Stimulated activated naive CD8-positive, alpha-beta T cell treated with anti-CD3 and anti-CD28 coated beads, Interleukin-15, amount 100 ng/mL, for 72 hours (primary cell): ENCODE measurements around the gene PPP3R1.
"Not testable (repeated sequence)": the region's sequence is repeated elsewhere in the genome, so short reads cannot be mapped to it uniquely, and the experiment has no call there.

Experiments used
- ATAC-seq: fragments of 150-1000 bp; cut with Tn5 transposase; 2 replicates; pipeline ENCODE4 v1.10.0; 2021; ENCODE audit warnings: mild to moderate bottlenecking, moderate library complexity
- DNase-seq, 2 donors: peaks; one replicate each; pipeline ENCODE4 v3.0.0; 2021 to 2022
- H3K27ac Mint-ChIP-seq, 2 donors: one replicate each; pipeline ENCODE4 v1.8.0; 2022; ENCODE audit warnings: mild to moderate bottlenecking in 2 of 2, mixed read lengths in 2 of 2, moderate library complexity in 2 of 2
- H3K27me3 Mint-ChIP-seq: one replicate; pipeline ENCODE4 v1.8.0; 2022; ENCODE audit warnings: mixed read lengths
- H3K4me1 Mint-ChIP-seq: one replicate; pipeline ENCODE4 v1.8.0; 2022; ENCODE audit warnings: mild to moderate bottlenecking, mixed read lengths
- H3K4me3 Mint-ChIP-seq, 2 donors: one replicate each; pipeline ENCODE4 v1.8.0; 2022; ENCODE audit warnings: mild to moderate bottlenecking in 2 of 2, mixed read lengths in 2 of 2, moderate library complexity in 1 of 2
- H3K9me3 Mint-ChIP-seq, 2 donors: one replicate each; pipeline ENCODE4 v1.8.0; 2022; ENCODE audit warnings: mixed read lengths in 2 of 2

Gene PPP3R1

GRCh38 chr2:68190991-68191731 is 61.2 kb downstream of the PPP3R1 start:
- ATAC-seq (peak; percentile 99), DNase-seq (no peak)
- Mint-ChIP-seq H3K9me3 (no peaks in the 10 kb centered on the region), H3K27ac (peak overlapping the region in 1 of 2 donors; percentile 92), H3K27me3 (no peaks in the 10 kb centered on the region), H3K4me3 (peak overlapping the region in 1 of 2 donors; percentile 32), H3K4me1 (peaks cover 49% of the 10 kb centered on the region)

DNA sequence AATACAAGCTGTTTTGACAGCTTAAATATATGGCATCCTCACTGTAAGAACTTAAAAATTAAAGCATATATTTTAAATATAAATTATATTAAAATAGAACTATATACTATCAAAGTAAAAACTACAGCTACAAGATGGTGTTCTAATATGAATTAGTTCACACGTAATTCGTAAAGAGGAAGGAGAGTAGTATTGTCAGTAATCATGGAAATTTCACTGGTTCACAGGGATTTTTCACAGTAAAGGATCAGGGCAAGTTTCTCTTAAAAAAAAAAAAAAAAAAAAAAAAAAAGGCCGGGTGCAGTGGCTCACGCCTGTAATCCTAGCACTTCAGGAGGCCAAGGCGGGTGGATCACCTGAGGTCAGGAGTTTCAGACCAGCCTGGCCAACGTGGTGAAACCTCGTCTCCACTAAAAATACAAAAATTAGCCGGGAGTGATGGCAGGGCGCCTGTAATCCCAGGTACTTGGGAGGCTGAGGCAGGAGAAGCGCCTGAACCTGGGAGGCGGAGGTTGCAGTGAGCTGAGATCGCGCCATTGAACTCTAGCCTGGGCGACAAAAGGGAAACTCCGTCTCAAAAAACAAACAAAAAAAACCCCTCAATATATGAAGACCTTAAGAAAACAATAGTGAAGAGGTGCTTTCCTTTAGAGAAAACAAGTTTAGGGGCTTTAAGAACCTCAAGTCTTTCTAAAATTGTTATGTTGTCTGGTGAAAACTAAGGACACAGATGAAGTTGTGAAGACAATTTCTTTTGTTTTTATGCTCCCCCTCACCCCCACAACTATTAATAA is 62.1 kb downstream of the PPP3R1 start:
- no peak for ATAC-seq
- H3K9me3 Mint-ChIP-seq, result no peaks in the 10 kb centered on the region
- no peak for DNase-seq
- peak overlapping the region; percentile 50 to 92 for H3K27ac Mint-ChIP-seq
- H3K4me3 Mint-ChIP-seq, result peak overlapping the region in 1 of 2 donors; percentile 32
- H3K27me3 Mint-ChIP-seq, result no peaks in the 10 kb centered on the region
- peaks cover 39% of the 10 kb centered on the region for H3K4me1 Mint-ChIP-seq

DNA sequence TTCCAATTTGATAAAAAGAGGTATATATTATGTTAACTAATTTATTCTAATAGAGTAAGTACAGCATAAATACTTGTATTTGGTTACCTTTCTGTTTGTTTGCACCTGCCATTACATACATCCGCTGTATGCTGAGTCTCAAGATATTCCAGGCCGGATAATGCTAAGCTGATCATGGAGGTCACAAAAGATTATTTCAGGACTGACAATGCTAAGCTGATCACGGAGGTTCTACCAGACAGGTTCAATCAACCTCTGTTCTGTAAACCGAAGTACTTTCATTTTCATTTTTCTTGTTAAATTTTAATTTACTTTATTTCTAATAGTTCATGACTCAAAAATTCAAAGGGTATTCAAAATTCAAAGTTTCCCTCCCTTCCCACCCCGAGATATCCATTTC is 63.5 kb downstream of the PPP3R1 start:
- H3K4me1 Mint-ChIP-seq, result peaks cover 40% of the 10 kb centered on the region

DNA sequence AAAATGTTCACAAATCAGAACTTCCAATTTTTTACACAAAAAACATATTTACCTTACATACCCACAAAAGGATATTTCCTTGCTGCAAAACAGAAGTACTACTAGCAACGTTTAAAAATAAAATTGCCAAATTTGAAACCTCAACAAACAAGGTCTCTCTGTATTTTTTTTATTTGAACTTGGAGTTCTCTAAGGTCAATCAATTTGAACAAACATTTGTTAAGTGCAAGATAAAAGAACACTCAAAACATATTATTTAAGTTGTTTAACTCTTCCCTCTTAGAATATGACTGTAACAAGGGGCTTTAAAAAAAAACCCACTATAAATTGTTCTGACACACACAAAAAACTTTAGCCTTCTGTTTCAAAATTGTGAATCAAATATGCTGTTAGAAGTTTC is 65.0 kb downstream of the PPP3R1 start:
- Mint-ChIP-seq H3K27me3 (no peaks in the 10 kb centered on the region), H3K4me3 (no peak overlapping the region), H3K9me3 (no peaks in the 10 kb centered on the region), H3K27ac (peak overlapping the region in 1 of 2 donors; percentile 19), H3K4me1 (peaks cover 25% of the 10 kb centered on the region)
- DNase-seq, result no peak
- no peak for ATAC-seq

More for the DNA sequence above, 63.5 kb downstream of the PPP3R1 start:
- Mint-ChIP-seq H3K27me3 (no peaks in the 10 kb centered on the region), H3K27ac (peak overlapping the region; percentile 19 to 76), H3K4me3 (peak overlapping the region; percentile 57 to 65), H3K9me3 (no peaks in the 10 kb centered on the region)
- ATAC-seq, result no peak
- no peak for DNase-seq

DNA sequence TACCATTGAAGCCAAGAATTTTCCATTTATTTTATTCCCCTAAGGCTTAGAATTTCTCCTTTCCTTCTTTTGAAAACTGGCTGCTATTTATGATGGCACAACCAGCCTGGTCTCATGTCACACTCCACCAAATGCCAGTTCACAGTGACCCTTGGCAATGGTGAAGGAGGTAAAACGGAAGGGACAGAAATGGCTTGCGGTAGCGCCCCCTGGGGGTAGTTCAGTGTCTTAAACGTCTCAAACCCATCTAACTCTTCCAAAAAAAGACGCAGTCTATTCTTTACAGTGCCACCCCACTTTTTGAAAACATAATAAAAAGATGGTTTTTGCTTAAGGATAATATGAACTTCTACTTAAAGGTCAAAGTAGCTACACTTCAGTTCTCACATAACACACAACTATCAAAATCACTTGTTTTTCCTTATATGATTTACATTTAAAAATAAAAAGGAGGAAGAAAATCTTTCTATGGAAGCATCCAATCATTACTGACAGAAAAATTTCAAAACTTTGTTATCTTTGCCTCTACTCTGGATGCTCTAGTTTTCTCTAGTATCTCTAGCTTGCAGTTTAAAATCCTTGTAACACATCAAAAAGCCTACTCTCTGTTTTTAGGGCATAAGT is 66.7 kb downstream of the PPP3R1 start:
- peak; percentile 41 to 60 for DNase-seq
- H3K4me3 Mint-ChIP-seq, result no peak overlapping the region
- H3K27me3 Mint-ChIP-seq, result no peaks in the 10 kb centered on the region
- H3K9me3 Mint-ChIP-seq, result no peaks in the 10 kb centered on the region
- H3K27ac Mint-ChIP-seq, result peak overlapping the region; percentile 24 to 77
- peak; percentile 62 for ATAC-seq
- peaks cover 13% of the 10 kb centered on the region for H3K4me1 Mint-ChIP-seq

DNA sequence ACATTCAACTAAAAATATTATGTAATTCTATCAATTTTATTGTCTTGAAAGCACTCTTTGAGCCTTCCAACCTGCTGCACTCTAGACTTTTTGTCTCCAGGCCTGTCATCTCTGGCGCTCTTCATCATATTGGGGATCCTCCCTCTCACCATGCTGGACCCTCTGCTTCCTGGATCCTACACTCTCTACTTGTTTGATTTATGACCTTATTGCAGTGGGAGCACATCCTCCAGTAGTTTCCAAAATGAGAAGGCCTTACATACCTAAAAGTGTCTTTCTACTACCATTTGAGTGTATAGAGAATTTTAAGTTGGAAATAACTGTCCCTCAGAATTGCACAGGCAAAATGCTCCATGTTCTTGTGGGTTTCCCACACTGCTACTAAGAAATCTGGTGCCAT is 69.4 kb downstream of the PPP3R1 start:
- H3K27me3 Mint-ChIP-seq, result no peaks in the 10 kb centered on the region
- H3K27ac Mint-ChIP-seq, result peak overlapping the region; percentile 34 to 89
- DNase-seq, result no peak
- H3K4me1 Mint-ChIP-seq, result peaks cover 12% of the 10 kb centered on the region
- ATAC-seq, result no peak
- H3K4me3 Mint-ChIP-seq, result no peak overlapping the region
- H3K9me3 Mint-ChIP-seq, result no peaks in the 10 kb centered on the region

GRCh38 chr2:68178954-68179627 is 73.2 kb downstream of the PPP3R1 start:
- no peak overlapping the region for H3K4me3 Mint-ChIP-seq
- ATAC-seq, result no peak
- H3K9me3 Mint-ChIP-seq, result no peaks in the 10 kb centered on the region
- H3K4me1 Mint-ChIP-seq, result peaks cover 8% of the 10 kb centered on the region
- H3K27me3 Mint-ChIP-seq, result no peaks in the 10 kb centered on the region
- DNase-seq, result no peak
- H3K27ac Mint-ChIP-seq, result no peak overlapping the region

- peaks cover 6% of the 10 kb centered on the region for H3K4me1 Mint-ChIP-seq
- ATAC-seq (no peak), DNase-seq (no peak)
- H3K4me3 Mint-ChIP-seq, result no peak overlapping the region
- H3K9me3 Mint-ChIP-seq, result no peaks in the 10 kb centered on the region
- no peaks in the 10 kb centered on the region for H3K27me3 Mint-ChIP-seq
- no peak overlapping the region for H3K27ac Mint-ChIP-seq
These were observed 73.9 kb downstream of the PPP3R1 start for GRCh38 chr2:68178432-68178831.

- H3K27me3 Mint-ChIP-seq, result no peaks in the 10 kb centered on the region
- peak overlapping the region; percentile 27 to 87 for H3K27ac Mint-ChIP-seq
- ATAC-seq (no peak), DNase-seq (no peak)
- H3K4me1 Mint-ChIP-seq, result peaks cover 6% of the 10 kb centered on the region
- no peaks in the 10 kb centered on the region for H3K9me3 Mint-ChIP-seq
- H3K4me3 Mint-ChIP-seq, result no peak overlapping the region
These were observed 74.8 kb downstream of the PPP3R1 start for GRCh38 chr2:68177541-68177940.

GRCh38 chr2:68176657-68177056 is 75.7 kb downstream of the PPP3R1 start:
- no peak overlapping the region for H3K27ac Mint-ChIP-seq
- no peak for ATAC-seq

DNA sequence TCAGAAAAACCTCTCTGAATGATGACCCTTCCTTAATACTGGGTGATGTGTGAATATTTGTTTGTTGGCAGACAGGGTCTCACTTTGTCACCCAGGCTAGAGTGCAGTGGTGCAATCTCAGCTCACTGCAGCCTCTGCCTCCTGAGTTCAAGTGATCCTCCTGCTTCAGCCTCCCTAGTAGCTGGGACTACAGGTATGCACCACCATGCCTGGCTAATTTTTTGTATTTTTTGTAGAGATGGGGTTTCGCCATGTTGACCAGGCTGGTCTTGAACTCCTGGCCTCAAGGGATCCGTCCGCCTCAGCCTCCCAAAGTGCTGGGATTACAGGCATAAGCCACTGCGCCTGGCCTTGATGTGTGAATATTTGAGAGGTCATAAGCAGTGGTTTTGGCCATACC is 77.1 kb downstream of the PPP3R1 start:
- not testable (repeated sequence) for H3K27me3 Mint-ChIP-seq, ATAC-seq, H3K9me3 Mint-ChIP-seq, H3K4me1 Mint-ChIP-seq, H3K4me3 Mint-ChIP-seq, DNase-seq
- peak overlapping the region; percentile 3 to 24 for H3K27ac Mint-ChIP-seq

More at GRCh38 chr2:68176657-68177056, 75.7 kb downstream of the PPP3R1 start:
- no peak for DNase-seq
- no peak overlapping the region for H3K4me3 Mint-ChIP-seq
- H3K4me1 Mint-ChIP-seq, result peaks cover 6% of the 10 kb centered on the region
- H3K27me3 Mint-ChIP-seq, result no peaks in the 10 kb centered on the region
- no peaks in the 10 kb centered on the region for H3K9me3 Mint-ChIP-seq

GRCh38 chr2:68172990-68173700 is 79.2 kb downstream of the PPP3R1 start:
- no peak for DNase-seq

DNA sequence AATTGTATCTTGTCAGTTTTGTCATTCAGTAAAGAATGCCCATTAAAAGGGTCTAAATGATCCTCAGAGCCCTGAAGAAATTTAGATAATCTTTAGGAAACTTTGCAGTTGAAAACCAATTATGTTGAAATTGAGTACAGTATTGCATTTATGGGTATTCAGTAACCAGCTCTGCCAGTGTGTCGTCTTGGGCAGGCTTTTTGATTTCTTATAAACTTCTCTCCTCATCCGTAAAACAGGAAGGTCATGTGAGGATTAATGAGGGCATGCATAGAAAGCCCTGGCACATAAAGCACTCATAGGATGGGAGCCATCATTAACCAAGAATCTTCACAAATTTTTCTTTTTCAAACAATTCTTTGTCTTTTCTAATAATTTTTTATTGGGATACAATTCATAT is 79.8 kb downstream of the PPP3R1 start:
- no peak for DNase-seq
- H3K27me3 Mint-ChIP-seq, result no peaks in the 10 kb centered on the region
- no peak overlapping the region for H3K27ac Mint-ChIP-seq
- no peaks in the 10 kb centered on the region for H3K4me1 Mint-ChIP-seq
- H3K4me3 Mint-ChIP-seq, result no peak overlapping the region
- no peaks in the 10 kb centered on the region for H3K9me3 Mint-ChIP-seq
- no peak for ATAC-seq

More at GRCh38 chr2:68172990-68173700, 79.2 kb downstream of the PPP3R1 start:
- H3K27ac Mint-ChIP-seq, result peak overlapping the region in 1 of 2 donors; percentile 76
- peaks cover under 1% of the 10 kb centered on the region for H3K4me1 Mint-ChIP-seq
- ATAC-seq, result no peak
- H3K4me3 Mint-ChIP-seq, result no peak overlapping the region
- no peaks in the 10 kb centered on the region for H3K9me3 Mint-ChIP-seq
- H3K27me3 Mint-ChIP-seq, result no peaks in the 10 kb centered on the region

- H3K4me3 Mint-ChIP-seq, result no peak overlapping the region
- no peak overlapping the region for H3K27ac Mint-ChIP-seq
- ATAC-seq (no peak), DNase-seq (no peak)
- H3K9me3 Mint-ChIP-seq, result no peaks in the 10 kb centered on the region
- no peaks in the 10 kb centered on the region for H3K27me3 Mint-ChIP-seq
- no peaks in the 10 kb centered on the region for H3K4me1 Mint-ChIP-seq
These were observed 80.6 kb downstream of the PPP3R1 start for GRCh38 chr2:68171684-68172083.

GRCh38 chr2:68171146-68171545 is 81.2 kb downstream of the PPP3R1 start:
- no peak for ATAC-seq
- no peaks in the 10 kb centered on the region for H3K9me3 Mint-ChIP-seq
- no peaks in the 10 kb centered on the region for H3K4me1 Mint-ChIP-seq

More at GRCh38 chr2:68171146-68171545, 81.2 kb downstream of the PPP3R1 start:
- H3K27ac Mint-ChIP-seq, result no peak overlapping the region
- no peak for DNase-seq
- H3K4me3 Mint-ChIP-seq, result no peak overlapping the region
- H3K27me3 Mint-ChIP-seq, result no peaks in the 10 kb centered on the region
